Tibial artery (tissue), 4 donors: ENCODE measurements around the gene HBE1.
"Not testable (repeated sequence)": the region's sequence is repeated elsewhere in the genome, so short reads cannot be mapped to it uniquely, and the experiment has no call there.

Experiments
- DNase-seq, 2 donors: peaks; one replicate each; pipeline ENCODE4 v3.0.0-alpha.2; 2019
- H3K27ac ChIP-seq, 2 donors: fragments of 200-600 bp; sonication (generic) in 1 of 2; 1 replicate in 1 of 2; 2 replicates in 1 of 2; pipeline ENCODE4 v1.5.1; 2018 to 2019; ENCODE audit warnings: mild to moderate bottlenecking in 1 of 2
- H3K27me3 ChIP-seq, 2 donors: fragments of 200-600 bp; sonication (generic) in 1 of 2; one replicate each; pipeline versions ENCODE4 v1.5.1 to v1.6.0; 2016 to 2019
- H3K36me3 ChIP-seq, 3 donors: fragments of 200-600 bp; sonication (generic) in 2 of 3; one replicate each; pipeline ENCODE4 v1.5.1; 2016 to 2019; ENCODE audit warnings: mild to moderate bottlenecking in 2 of 3
- H3K4me1 ChIP-seq, 4 donors: fragments of 200-600 bp; sonication (generic) in 2 of 4; 1 replicate in 3 of 4; 2 replicates in 1 of 4; pipeline ENCODE4 v1.5.1; 2016 to 2019
- H3K4me3 ChIP-seq, 2 donors: fragments of 200-600 bp; sonication (generic) in 1 of 2; 1 replicate in 1 of 2; 2 replicates in 1 of 2; pipeline ENCODE4 v1.5.1; 2018 to 2019; ENCODE audit warnings: mild to moderate bottlenecking in 2 of 2
- H3K9me3 ChIP-seq, 3 donors: fragments of 200-600 bp; sonication (generic) in 1 of 3; one replicate each; pipeline ENCODE4 v1.5.1; 2016 to 2019
- intact Hi-C: fragments of 100-400 bp; cut with DNase I; formaldehyde crosslinking; loops from one replicate; pipeline ENCODE4 v1.15.0; 2023; ENCODE audit warnings: low total_unique reads
- TF ChIP-seq, protein P1 (sequence below), 2 experiments: fragments of 200-600 bp in 1 of 2; fragments of 450-650 bp in 1 of 2; IDR thresholded peaks; one replicate each; pipeline ENCODE4 v1.5.1; 2017 to 2019; ENCODE audit warnings: antibody characterized with exemption in 2 of 2, mild to moderate bottlenecking in 1 of 2, moderate library complexity in 1 of 2

The HBE1 gene

DNA sequence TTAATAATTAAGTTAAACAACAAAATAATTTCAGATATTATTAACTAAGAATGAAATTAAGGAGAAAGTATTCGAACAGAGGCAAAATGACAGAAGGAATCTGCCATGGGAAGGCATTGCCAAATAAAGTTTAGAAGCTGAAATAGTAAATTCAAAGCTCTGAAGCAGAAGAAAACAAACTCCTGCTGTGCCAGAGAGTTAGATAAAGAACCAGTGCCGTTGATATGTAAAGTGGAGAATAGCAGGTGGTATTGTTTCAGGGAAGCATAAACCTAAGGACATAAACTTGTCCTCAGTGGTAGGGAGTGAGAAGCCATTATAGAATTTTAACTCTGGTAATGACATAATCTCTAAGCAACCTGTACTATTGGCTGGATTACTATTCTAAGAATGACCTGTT, 12.4 kb downstream of the HBE1 start:
- H3K27ac ChIP-seq: no peak overlapping the region
- intact Hi-C loops: no loop called here

DNA sequence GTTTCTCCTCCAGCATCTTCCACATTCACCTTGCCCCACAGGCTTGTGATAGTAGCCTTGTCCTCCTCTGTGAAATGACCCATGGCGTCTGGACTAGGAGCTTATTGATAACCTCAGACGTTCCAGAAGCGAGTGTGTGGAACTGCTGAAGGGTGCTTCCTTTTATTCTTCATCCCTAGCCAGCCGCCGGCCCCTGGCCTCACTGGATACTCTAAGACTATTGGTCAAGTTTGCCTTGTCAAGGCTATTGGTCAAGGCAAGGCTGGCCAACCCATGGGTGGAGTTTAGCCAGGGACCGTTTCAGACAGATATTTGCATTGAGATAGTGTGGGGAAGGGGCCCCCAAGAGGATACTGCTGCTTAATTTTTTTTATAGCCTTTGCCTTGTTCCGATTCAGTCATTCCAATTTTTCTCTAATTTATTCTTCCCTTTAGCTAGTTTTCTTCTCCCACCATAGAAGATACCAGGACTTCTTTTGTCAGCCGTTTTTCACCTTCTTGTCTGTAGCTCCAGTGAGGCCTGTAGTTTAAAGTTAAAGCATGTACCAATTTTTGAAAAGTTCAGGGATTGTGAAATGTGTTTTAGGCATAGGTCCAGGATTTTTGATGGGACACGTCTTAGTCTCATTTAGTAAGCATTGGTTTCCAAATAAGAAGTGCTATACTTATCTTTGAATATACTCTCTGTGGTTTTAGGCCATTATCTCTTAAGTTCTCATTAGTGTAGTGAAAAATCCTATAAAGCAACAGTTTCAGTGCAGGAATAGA, 14.9 kb downstream of the HBE1 start, which contains the start of gene HBG2:
Gene HBG2, minus strand, starts transcription at position 136 of the 768 bp plus-strand sequence. Its CDS starts 53 bp downstream, at position 83.
- not testable (repeated sequence) for DNase-seq

More for the DNA sequence above, 12.4 kb downstream of the HBE1 start:
- TF ChIP-seq, protein P1, sequence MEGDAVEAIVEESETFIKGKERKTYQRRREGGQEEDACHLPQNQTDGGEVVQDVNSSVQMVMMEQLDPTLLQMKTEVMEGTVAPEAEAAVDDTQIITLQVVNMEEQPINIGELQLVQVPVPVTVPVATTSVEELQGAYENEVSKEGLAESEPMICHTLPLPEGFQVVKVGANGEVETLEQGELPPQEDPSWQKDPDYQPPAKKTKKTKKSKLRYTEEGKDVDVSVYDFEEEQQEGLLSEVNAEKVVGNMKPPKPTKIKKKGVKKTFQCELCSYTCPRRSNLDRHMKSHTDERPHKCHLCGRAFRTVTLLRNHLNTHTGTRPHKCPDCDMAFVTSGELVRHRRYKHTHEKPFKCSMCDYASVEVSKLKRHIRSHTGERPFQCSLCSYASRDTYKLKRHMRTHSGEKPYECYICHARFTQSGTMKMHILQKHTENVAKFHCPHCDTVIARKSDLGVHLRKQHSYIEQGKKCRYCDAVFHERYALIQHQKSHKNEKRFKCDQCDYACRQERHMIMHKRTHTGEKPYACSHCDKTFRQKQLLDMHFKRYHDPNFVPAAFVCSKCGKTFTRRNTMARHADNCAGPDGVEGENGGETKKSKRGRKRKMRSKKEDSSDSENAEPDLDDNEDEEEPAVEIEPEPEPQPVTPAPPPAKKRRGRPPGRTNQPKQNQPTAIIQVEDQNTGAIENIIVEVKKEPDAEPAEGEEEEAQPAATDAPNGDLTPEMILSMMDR (IDR thresholded peaks at IDR 0.05): no peak
- Histone ChIP-seq H3K36me3 (no peaks in the 10 kb centered on the region), H3K9me3 (peaks cover 0 to 6% (median 0%) of the 10 kb centered on the region in 3 donors), H3K4me1 (no peaks in the 10 kb centered on the region), H3K27me3 (no peaks in the 10 kb centered on the region), H3K4me3 (no peak overlapping the region)
- no peak for DNase-seq

DNA sequence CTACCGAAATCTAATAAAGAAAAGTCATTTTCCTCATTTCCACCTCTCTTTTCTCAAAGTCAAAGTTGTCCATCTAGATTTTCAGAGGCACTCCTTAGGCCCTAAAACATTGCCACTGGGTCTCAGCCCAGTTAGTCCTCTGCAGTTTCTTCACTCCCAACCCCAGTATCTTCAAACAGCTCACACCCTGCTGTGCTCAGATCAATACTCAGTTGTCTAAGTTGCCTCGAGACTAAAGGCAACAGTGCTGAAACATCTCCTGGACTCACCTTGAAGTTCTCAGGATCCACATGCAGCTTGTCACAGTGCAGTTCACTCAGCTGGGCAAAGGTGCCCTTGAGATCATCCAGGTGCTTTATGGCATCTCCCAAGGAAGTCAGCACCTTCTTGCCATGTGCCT, 15.7 kb downstream of the HBE1 start:
- intact Hi-C loops, H3K4me3 ChIP-seq, DNase-seq, H3K9me3 ChIP-seq, H3K27me3 ChIP-seq, H3K4me1 ChIP-seq, H3K36me3 ChIP-seq, H3K27ac ChIP-seq: not testable (repeated sequence)

More for the DNA sequence above, 14.9 kb downstream of the HBE1 start, which contains the start of gene HBG2:
- H3K36me3 ChIP-seq, H3K4me1 ChIP-seq, intact Hi-C loops, H3K9me3 ChIP-seq, H3K27me3 ChIP-seq, H3K4me3 ChIP-seq, H3K27ac ChIP-seq: not testable (repeated sequence)

DNA sequence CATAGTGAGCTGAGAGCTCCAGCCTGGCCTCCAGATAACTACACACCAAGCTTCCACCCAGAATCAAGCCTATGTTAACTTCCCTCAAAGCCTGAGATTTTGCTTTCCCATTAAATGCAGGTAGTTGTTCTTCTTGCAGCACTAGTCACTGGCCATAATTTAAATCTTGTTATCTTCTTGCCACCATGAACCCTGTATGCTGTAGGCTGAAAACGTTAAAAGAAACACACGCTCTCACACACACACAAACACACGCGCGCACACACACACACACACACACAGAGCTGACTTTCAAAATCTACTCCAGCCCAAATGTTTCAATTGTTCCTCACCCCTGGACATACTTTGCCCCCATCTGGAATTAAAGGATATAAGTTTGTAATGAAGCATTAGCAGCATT, 16.3 kb downstream of the HBE1 start:
- DNase-seq, intact Hi-C loops, H3K36me3 ChIP-seq, H3K27ac ChIP-seq, H3K9me3 ChIP-seq, H3K27me3 ChIP-seq, H3K4me3 ChIP-seq, H3K4me1 ChIP-seq: not testable (repeated sequence)

DNA sequence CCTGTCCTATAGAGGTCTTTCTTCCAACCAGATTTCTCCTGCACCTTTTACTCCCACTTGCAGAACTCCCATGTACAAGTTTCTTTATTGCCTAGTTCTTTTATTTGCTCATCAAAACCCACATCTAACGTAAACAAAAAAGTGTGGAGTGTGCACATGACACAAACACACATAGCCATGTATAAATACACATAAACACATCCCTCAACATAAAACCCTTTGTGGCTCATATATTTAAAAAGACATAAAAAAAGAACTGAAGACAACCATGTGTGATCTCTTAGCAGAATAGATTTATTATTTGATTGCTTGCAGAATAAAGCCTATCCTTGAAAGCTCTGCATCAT, 16.9 kb downstream of the HBE1 start:
- DNase-seq: no peak
- TF ChIP-seq, protein P1 (IDR thresholded peaks at IDR 0.05): no peak

DNA sequence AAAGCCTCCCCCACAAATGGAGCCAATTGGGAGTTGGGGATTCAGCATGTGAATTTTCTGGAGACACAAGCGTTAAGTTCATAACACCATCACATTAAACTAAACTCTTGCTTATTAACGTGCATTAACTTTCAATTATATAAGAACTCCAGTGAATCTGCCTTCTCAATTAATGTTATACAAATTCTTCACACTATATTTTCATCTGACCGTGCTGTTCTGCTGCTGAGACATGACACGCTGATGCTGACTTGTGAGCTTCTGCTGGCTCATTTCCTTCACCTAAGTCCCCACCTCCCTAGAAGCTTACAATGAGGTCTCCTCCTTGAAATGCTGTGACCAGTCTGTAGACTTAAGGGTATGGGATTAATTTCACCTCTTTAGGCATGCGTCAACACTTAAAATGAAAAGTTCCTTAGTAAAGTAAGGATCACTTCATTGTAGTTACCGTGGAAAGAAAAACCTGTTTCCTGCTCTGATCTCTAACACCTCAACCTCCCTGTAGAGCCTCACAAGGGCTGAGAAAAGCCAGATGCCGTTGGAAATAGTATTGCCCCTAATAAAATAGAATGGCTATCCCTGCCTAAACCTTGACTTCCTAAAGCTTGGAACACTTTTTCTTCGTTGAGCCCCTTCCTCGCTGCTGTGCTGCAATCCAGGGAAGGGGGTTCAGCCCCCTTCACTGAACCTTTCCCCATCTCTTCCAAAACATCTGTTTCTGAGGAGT, 17.4 kb downstream of the HBE1 start:
- intact Hi-C loops: no loop called here
- no peaks in the 10 kb centered on the region for H3K36me3 ChIP-seq
- no peaks in the 10 kb centered on the region for H3K4me1 ChIP-seq
- H3K27ac ChIP-seq: no peak overlapping the region
- H3K4me3 ChIP-seq: no peak overlapping the region
- TF ChIP-seq, protein P1 (IDR thresholded peaks at IDR 0.05): no peak
- H3K9me3 ChIP-seq: no peaks in the 10 kb centered on the region
- no peak for DNase-seq
- no peaks in the 10 kb centered on the region for H3K27me3 ChIP-seq

More for the DNA sequence above, 16.9 kb downstream of the HBE1 start:
- no peaks in the 10 kb centered on the region for H3K9me3 ChIP-seq
- intact Hi-C loops: no loop called here
- no peak overlapping the region for H3K27ac ChIP-seq
- no peaks in the 10 kb centered on the region for H3K36me3 ChIP-seq
- H3K4me3 ChIP-seq: no peak overlapping the region
- no peaks in the 10 kb centered on the region for H3K27me3 ChIP-seq
- no peaks in the 10 kb centered on the region for H3K4me1 ChIP-seq

DNA sequence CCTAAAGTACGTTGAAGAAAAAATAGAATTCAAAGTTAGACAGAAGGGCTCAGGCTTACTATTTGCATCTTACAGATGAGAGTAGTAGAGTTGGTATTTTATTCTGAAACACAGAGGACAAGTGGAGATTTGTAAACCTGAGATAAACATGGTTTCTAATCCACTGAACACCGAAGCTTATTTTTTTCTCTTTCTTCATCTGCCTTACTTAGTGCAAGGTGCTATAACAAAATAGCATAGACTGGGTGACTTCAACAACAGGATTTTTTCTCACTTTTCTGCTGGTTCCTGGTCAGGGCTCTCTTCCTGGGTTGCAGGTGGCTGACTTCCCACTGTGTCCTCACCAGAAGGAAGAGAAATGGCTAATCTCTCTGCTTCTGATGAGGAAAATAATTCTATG, 18.0 kb downstream of the HBE1 start:
- H3K27ac ChIP-seq: no peak overlapping the region
- DNase-seq: no peak
- intact Hi-C loops: no loop called here

More for the DNA sequence above, 18.0 kb downstream of the HBE1 start:
- Histone ChIP-seq H3K4me1 (no peaks in the 10 kb centered on the region), H3K9me3 (no peaks in the 10 kb centered on the region), H3K27me3 (no peaks in the 10 kb centered on the region), H3K4me3 (no peak overlapping the region), H3K36me3 (no peaks in the 10 kb centered on the region)
- TF ChIP-seq, protein P1 (IDR thresholded peaks at IDR 0.05): no peak
